ENCODE measurements around the gene CA7. TPM values are rescaled to one million over a fixed set of nuclear protein-coding genes. Genes with fewer than 3 reads are reported as not detected.

The CA7 gene
- total and polyA plus RNA-seq, 10 donors = not detected

DNA sequence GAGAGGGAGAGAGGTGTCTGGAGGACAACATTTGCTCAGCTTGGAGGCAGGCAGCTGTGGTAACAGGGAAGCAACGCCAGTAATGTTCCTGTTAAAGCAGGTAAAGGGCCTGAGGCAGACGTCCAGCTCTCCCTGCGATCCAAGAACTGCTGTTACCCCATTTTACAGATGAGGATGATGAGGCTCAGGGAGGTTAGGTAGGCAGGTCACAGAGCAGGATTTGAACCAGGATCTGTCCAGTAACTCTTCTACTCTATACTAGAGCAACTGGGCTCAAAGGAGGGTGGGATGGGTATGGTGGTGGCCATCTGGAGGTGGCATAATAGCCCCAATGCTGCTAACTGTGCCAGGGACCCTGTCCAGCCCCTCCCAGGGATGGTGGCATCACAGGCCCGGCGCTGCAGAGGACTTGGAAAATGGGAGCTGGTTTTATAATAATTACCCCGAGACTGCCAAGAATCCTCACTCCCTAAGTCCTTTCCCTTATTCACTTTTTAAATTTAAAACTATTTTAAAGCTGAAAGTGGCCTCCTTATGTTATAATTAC, 12.0 kb downstream of the CA7 start:
- H3K4me1 ChIP-seq = no peaks in the 10 kb centered on the region
- no peaks in the 10 kb centered on the region for H3K9me3 ChIP-seq
- H3K27me3 ChIP-seq (replicated peaks in 1 of 7) = no peaks in the 10 kb centered on the region
- no peak overlapping the region for H3K4me3 ChIP-seq
- H3K36me3 ChIP-seq = no peaks in the 10 kb centered on the region
- DNase-seq = peak; percentile 15
- TF ChIP-seq POLR2A (IDR thresholded peaks at IDR 0.05) (no peak), POLR2AphosphoS5 (IDR thresholded peaks at IDR 0.05) (no peak)
- TF ChIP-seq, protein P1, sequence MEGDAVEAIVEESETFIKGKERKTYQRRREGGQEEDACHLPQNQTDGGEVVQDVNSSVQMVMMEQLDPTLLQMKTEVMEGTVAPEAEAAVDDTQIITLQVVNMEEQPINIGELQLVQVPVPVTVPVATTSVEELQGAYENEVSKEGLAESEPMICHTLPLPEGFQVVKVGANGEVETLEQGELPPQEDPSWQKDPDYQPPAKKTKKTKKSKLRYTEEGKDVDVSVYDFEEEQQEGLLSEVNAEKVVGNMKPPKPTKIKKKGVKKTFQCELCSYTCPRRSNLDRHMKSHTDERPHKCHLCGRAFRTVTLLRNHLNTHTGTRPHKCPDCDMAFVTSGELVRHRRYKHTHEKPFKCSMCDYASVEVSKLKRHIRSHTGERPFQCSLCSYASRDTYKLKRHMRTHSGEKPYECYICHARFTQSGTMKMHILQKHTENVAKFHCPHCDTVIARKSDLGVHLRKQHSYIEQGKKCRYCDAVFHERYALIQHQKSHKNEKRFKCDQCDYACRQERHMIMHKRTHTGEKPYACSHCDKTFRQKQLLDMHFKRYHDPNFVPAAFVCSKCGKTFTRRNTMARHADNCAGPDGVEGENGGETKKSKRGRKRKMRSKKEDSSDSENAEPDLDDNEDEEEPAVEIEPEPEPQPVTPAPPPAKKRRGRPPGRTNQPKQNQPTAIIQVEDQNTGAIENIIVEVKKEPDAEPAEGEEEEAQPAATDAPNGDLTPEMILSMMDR (IDR thresholded peaks at IDR 0.05 in 8 of 11, conservative IDR thresholded peaks at IDR 0.05 in 3 of 11) = no peak
- intact Hi-C loops (cut with DNase I; ENCODE audit: low total_unique reads) = no loop called here
- WGBS, 5 donors = 90 to 95% (median 92%) methylated on average over 6 of the region's 6 CpGs
- no peak overlapping the region for H3K27ac ChIP-seq

DNA sequence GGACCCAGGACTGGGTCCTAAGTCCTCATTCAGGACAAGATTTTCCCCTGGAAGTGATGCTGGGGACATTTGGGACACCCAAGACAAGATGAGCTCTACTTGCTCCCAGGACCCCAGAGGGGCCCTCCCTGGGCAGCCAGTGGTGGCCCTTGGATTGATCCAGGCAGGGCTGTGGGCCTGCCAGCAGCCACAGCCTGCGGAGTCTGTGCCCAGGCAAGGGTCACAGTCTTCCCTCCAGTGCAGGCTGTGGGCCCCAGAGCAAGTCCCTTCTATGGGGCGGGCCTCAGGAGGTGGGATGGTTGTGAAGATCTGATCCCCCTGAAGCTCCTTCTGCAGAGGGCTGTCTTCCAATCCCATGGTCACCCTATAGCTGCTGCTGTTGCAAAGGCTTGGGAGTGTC, 12.6 kb downstream of the CA7 start:
- Histone ChIP-seq H3K27ac (no peak overlapping the region), H3K36me3 (no peaks in the 10 kb centered on the region), H3K27me3 (replicated peaks in 1 of 7) (no peaks in the 10 kb centered on the region), H3K4me3 (no peak overlapping the region), H3K9me3 (no peaks in the 10 kb centered on the region), H3K4me1 (no peaks in the 10 kb centered on the region)
- intact Hi-C loops (cut with DNase I; ENCODE audit: low total_unique reads) = no loop called here
- 82 to 99% (median 97%) methylated on average over 2 of the region's 2 CpGs; no CpG with 5 or more reads in 1 of the 5 donors for WGBS, 5 donors
- peak; percentile 49 for DNase-seq
- TF ChIP-seq POLR2A (IDR thresholded peaks at IDR 0.05) (no peak), POLR2AphosphoS5 (IDR thresholded peaks at IDR 0.05) (no peak)
- TF ChIP-seq, protein P1 (IDR thresholded peaks at IDR 0.05 in 8 of 11, conservative IDR thresholded peaks at IDR 0.05 in 3 of 11) = no peak

DNA sequence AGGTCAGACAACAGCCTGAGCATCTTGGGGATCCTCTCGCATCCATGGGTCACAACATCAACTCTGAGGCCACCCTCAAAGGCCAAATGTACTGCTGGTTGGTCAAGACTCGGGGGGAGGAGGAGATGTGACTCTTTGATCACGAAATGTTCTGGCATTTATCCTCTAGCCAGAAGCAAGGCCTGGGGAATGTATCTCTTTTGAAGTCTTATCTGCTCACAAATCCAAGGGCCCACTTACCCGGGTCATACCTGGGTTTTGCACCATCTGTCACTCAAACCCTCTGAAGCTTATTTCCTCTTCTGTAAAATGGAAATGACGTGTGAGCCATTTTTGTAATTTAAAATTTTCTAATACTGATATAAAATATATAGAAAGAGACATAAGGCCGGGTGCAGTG, 13.2 kb downstream of the CA7 start:
- intact Hi-C loops (cut with DNase I; ENCODE audit: low total_unique reads) = no loop called here
- Histone ChIP-seq H3K27me3 (replicated peaks in 1 of 7) (no peaks in the 10 kb centered on the region), H3K36me3 (no peaks in the 10 kb centered on the region), H3K9me3 (no peaks in the 10 kb centered on the region), H3K4me1 (no peaks in the 10 kb centered on the region), H3K4me3 (no peak overlapping the region), H3K27ac (no peak overlapping the region)
- 75 to 86% (median 83%) methylated on average over 6 of the region's 6 CpGs for WGBS, 5 donors
- peak; percentile 1 for DNase-seq
- TF ChIP-seq, protein P1 (IDR thresholded peaks at IDR 0.05 in 8 of 11, conservative IDR thresholded peaks at IDR 0.05 in 3 of 11) = no peak
- TF ChIP-seq POLR2AphosphoS5 (IDR thresholded peaks at IDR 0.05) (no peak), POLR2A (IDR thresholded peaks at IDR 0.05) (no peak)

DNA sequence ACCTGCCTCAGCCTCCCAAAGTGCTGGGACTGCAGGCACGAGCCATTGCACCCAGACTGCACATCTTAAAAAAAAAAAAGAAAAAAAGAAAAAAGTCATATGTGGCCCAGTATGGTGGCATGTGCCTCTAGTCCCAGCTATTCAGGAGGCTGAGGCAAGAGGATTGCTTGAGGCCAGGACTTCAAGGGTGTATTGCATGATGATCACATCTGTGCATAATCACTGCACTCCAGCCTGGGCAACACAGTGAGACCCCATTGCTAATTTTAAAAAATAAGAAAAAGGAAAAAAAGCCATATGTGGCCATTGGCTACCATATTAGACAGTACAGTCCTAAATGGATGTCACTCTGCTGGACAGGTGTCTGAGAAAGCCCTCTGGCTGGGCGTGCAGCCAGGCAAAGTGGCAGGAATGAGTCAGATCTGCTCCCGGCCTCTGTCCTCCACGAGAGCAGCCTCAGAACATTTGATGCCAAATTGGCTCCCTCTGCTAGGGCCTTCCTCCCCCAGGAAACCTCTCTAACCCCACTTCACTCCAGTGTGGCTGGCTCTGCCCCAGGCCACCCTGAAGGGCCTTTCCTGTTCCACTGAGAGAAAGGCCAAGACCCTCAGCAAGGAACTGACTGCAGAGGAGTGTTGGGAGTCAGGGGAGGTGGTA, 14.7 kb downstream of the CA7 start:
- WGBS, 5 donors = 43 to 66% (median 60%) methylated on average over 4 of the region's 4 CpGs
- no peak overlapping the region for H3K27ac ChIP-seq
- H3K9me3 ChIP-seq = no peaks in the 10 kb centered on the region
- DNase-seq = peak; percentile 52
- intact Hi-C loops (cut with DNase I; ENCODE audit: low total_unique reads) = no loop called here
- H3K36me3 ChIP-seq = no peaks in the 10 kb centered on the region
- H3K27me3 ChIP-seq (replicated peaks in 1 of 7) = no peaks in the 10 kb centered on the region
- no peak overlapping the region for H3K4me3 ChIP-seq
- H3K4me1 ChIP-seq = no peaks in the 10 kb centered on the region
- TF ChIP-seq POLR2AphosphoS5 (IDR thresholded peaks at IDR 0.05) (peak; percentile 16 to 46 (median 26)), POLR2A (IDR thresholded peaks at IDR 0.05) (no peak)
- TF ChIP-seq, protein P1 (IDR thresholded peaks at IDR 0.05 in 8 of 11, conservative IDR thresholded peaks at IDR 0.05 in 3 of 11) = no peak
